ENCODE data around the gene SLC30A5. TPM values are rescaled to one million over a fixed set of nuclear protein-coding genes. Genes with fewer than 3 reads are reported as not detected.
"Not testable (repeated sequence)": the region's sequence is repeated elsewhere in the genome, so short reads cannot be mapped to it uniquely, and the experiment has no call there.

SLC30A5 gene
- polyA plus RNA-seq, 1 experiment = 47.4 TPM

GRCh38 chr5:69103521-69103920 is 9.7 kb downstream of the SLC30A5 start:
- no peak for DNase-seq (ENCODE audit: low read depth)
- H3K4me3 ChIP-seq (ENCODE audit: low read depth, low read length) = no peak overlapping the region
- H3K27me3 ChIP-seq (ENCODE audit: control insufficient read depth, insufficient read depth, low read length) = no peaks in the 10 kb centered on the region
- ChIA-PET CTCF (interaction anchor here (1.1 kb wide), 1 partner anchor 10 kb away, joined by 3 read pairs; the partner anchor contains the start of gene SLC30A5), POLR2A (no interaction called here)
- TF ChIP-seq CTCF (IDR thresholded peaks at IDR 0.05; ENCODE audit: insufficient read depth, low read depth, low read length) = no peak
- H3K36me3 ChIP-seq (ENCODE audit: control insufficient read depth, insufficient read depth, low read length) = peaks cover 9% of the 10 kb centered on the region

- ChIA-PET CTCF (interaction anchor here (0.6 to 2.3 kb wide), 4 partner anchors 12 to 273 kb away, joined by 3 to 8 read pairs (median 3); partner anchors contain the start of gene SLC30A5), POLR2A (no interaction called here)
- no peak for DNase-seq (ENCODE audit: low read depth)
- no peak for TF ChIP-seq CTCF (IDR thresholded peaks at IDR 0.05; ENCODE audit: insufficient read depth, low read depth, low read length)
- peaks cover 9% of the 10 kb centered on the region for H3K36me3 ChIP-seq (ENCODE audit: control insufficient read depth, insufficient read depth, low read length)
- H3K4me3 ChIP-seq (ENCODE audit: low read depth, low read length) = no peak overlapping the region
- no peaks in the 10 kb centered on the region for H3K27me3 ChIP-seq (ENCODE audit: control insufficient read depth, insufficient read depth, low read length)
Measured at GRCh38 chr5:69105996-69106906, 12.4 kb downstream of the SLC30A5 start.

- not testable (repeated sequence) for H3K27me3 ChIP-seq (ENCODE audit: control insufficient read depth, insufficient read depth, low read length); H3K36me3 ChIP-seq (ENCODE audit: control insufficient read depth, insufficient read depth, low read length); H3K4me3 ChIP-seq (ENCODE audit: low read depth, low read length); DNase-seq (ENCODE audit: low read depth)
- POLR2A ChIA-PET = interaction anchor here (0.6 kb wide), 1 partner anchor 22 kb away, joined by 10 read pairs; no protein-coding TSS in a partner anchor
- CTCF ChIA-PET = interaction anchor here (1.5 kb wide), 1 partner anchor 226 kb away, joined by 5 read pairs; no protein-coding TSS in a partner anchor
Measured at GRCh38 chr5:69108367-69108766, 14.6 kb downstream of the SLC30A5 start.

- ChIA-PET POLR2A (no interaction called here), CTCF (no interaction called here)
- Histone ChIP-seq H3K4me3 (ENCODE audit: low read depth, low read length) (no peak overlapping the region), H3K36me3 (ENCODE audit: control insufficient read depth, insufficient read depth, low read length) (no peaks in the 10 kb centered on the region; the same call in 1 of the 2 replicates), H3K27me3 (ENCODE audit: control insufficient read depth, insufficient read depth, low read length) (no peaks in the 10 kb centered on the region)
- DNase-seq (ENCODE audit: low read depth) = no peak
- no peak for TF ChIP-seq CTCF (IDR thresholded peaks at IDR 0.05; ENCODE audit: insufficient read depth, low read depth, low read length)
Measured at GRCh38 chr5:69113851-69114250, 20.0 kb downstream of the SLC30A5 start.

GRCh38 chr5:69115526-69115925 is 21.7 kb downstream of the SLC30A5 start:
- no peaks in the 10 kb centered on the region for H3K27me3 ChIP-seq (ENCODE audit: control insufficient read depth, insufficient read depth, low read length)
- no peak for TF ChIP-seq CTCF (IDR thresholded peaks at IDR 0.05; ENCODE audit: insufficient read depth, low read depth, low read length)
- no peak for DNase-seq (ENCODE audit: low read depth)
- ChIA-PET POLR2A (interaction anchor here (0.6 kb wide), 1 partner anchor 22 kb away, joined by 3 read pairs; the partner anchor contains the start of gene SLC30A5), CTCF (interaction anchor here (1.2 kb wide), 1 partner anchor 8 kb away, joined by 3 read pairs; no protein-coding TSS in a partner anchor)
- H3K4me3 ChIP-seq (ENCODE audit: low read depth, low read length) = no peak overlapping the region
- H3K36me3 ChIP-seq (ENCODE audit: control insufficient read depth, insufficient read depth, low read length) = no peaks in the 10 kb centered on the region; the same call in 1 of the 2 replicates

Data from BJ (cell line).